Liver (tissue), 9 donors: ENCODE results near the gene NPAS4. TPM values are rescaled to one million over a fixed set of nuclear protein-coding genes. Genes with fewer than 3 reads are reported as not detected.

Experiments used
- DNase-seq: peaks from one replicate; pipeline ENCODE4 v3.0.0-alpha.2; 2017; ENCODE audit warnings: low spot score
- H3K27ac ChIP-seq, 2 donors: one replicate each; pipeline ENCODE4 v1.7.0; 2013; ENCODE audit warnings: inconsistent platforms in 2 of 2, low read length in 2 of 2, control low read depth in 1 of 2, low read depth in 1 of 2, mild to moderate bottlenecking in 1 of 2
- H3K27me3 ChIP-seq, 4 donors: one replicate each; pipeline versions ENCODE4 v1.6.1 to v1.7.0; 2013; ENCODE audit warnings: low read length in 3 of 4, inconsistent platforms in 1 of 4, mild to moderate bottlenecking in 1 of 4, moderate library complexity in 1 of 4; ENCODE audit not compliant: control insufficient read depth in 4 of 4, insufficient read depth in 4 of 4
- H3K36me3 ChIP-seq, 4 donors: one replicate each; pipeline versions ENCODE4 v1.6.1 to v1.7.0; 2013; ENCODE audit warnings: low read length in 3 of 4, mild to moderate bottlenecking in 3 of 4, low read depth in 1 of 4, moderate library complexity in 1 of 4; ENCODE audit not compliant: control insufficient read depth in 4 of 4, insufficient read depth in 3 of 4
- H3K4me1 ChIP-seq, 4 donors: one replicate each; pipeline versions ENCODE4 v1.6.1 to v1.7.0; 2013; ENCODE audit warnings: low read length in 3 of 4, mild to moderate bottlenecking in 3 of 4, moderate library complexity in 1 of 4; ENCODE audit not compliant: control insufficient read depth in 4 of 4, insufficient read depth in 4 of 4
- H3K4me3 ChIP-seq, 3 donors: one replicate each; pipeline versions ENCODE4 v1.6.1 to v1.7.0; 2013; ENCODE audit warnings: low read length in 3 of 3, control low read depth in 1 of 3, low read depth in 1 of 3, mild to moderate bottlenecking in 1 of 3
- H3K9ac ChIP-seq, 2 donors: one replicate each; pipeline ENCODE4 v1.7.0; 2013; ENCODE audit warnings: low read length in 2 of 2, mild to moderate bottlenecking in 2 of 2, moderate library complexity in 2 of 2, control low read depth in 1 of 2, low read depth in 1 of 2
- H3K9me3 ChIP-seq, 4 donors: one replicate each; pipeline versions ENCODE4 v1.6.1 to v1.7.0; 2013; ENCODE audit warnings: low read length in 3 of 4; ENCODE audit not compliant: control insufficient read depth in 4 of 4
- EGR1 ChIP-seq, 2 donors: IDR thresholded peaks; 2 replicates each; pipeline ENCODE4 v1.6.1; 2016 to 2018; ENCODE audit warnings: antibody characterized with exemption in 2 of 2, low read depth in 2 of 2
- FOXA1 ChIP-seq: IDR thresholded peaks from 2 replicates; pipeline ENCODE4 v1.6.1; 2016; ENCODE audit warnings: antibody characterized with exemption
- FOXA2 ChIP-seq: IDR thresholded peaks from 2 replicates; pipeline ENCODE4 v1.6.1; 2016; ENCODE audit warnings: antibody characterized with exemption
- GABPA ChIP-seq, 2 donors: IDR thresholded peaks in 1 of 2; conservative IDR thresholded peaks in 1 of 2; 2 replicates each; pipeline ENCODE4 v1.6.1; 2016; ENCODE audit warnings: antibody characterized with exemption in 2 of 2, mild to moderate bottlenecking in 1 of 2, moderate library complexity in 1 of 2
- HNF4A ChIP-seq, 2 donors: conservative IDR thresholded peaks; 2 replicates each; pipeline ENCODE4 v1.6.1; 2016; ENCODE audit warnings: antibody characterized with exemption in 2 of 2, mild to moderate bottlenecking in 2 of 2
- HNF4G ChIP-seq: IDR thresholded peaks from 2 replicates; pipeline ENCODE4 v1.6.1; 2016; ENCODE audit warnings: antibody characterized with exemption
- JUND ChIP-seq, 2 donors: IDR thresholded peaks; 2 replicates each; pipeline ENCODE4 v1.6.1; 2016; ENCODE audit warnings: antibody characterized with exemption in 2 of 2
- NR2F2 ChIP-seq: IDR thresholded peaks from 2 replicates; pipeline ENCODE4 v1.6.1; 2016; ENCODE audit warnings: antibody characterized with exemption
- RAD21 ChIP-seq, 2 donors: IDR thresholded peaks; 2 replicates each; pipeline ENCODE4 v1.6.1; 2016; ENCODE audit warnings: antibody characterized with exemption in 2 of 2, mild to moderate bottlenecking in 2 of 2
- RXRA ChIP-seq, 2 donors: IDR thresholded peaks; 2 replicates each; pipeline ENCODE4 v1.6.1; 2017 to 2018; ENCODE audit warnings: antibody characterized with exemption in 2 of 2, mild to moderate bottlenecking in 1 of 2
- SP1 ChIP-seq: IDR thresholded peaks from 2 replicates; pipeline ENCODE4 v1.6.1; 2018; ENCODE audit warnings: antibody characterized with exemption, mild to moderate bottlenecking
- TAF1 ChIP-seq: conservative IDR thresholded peaks from 2 replicates; pipeline ENCODE4 v1.6.1; 2016; ENCODE audit warnings: antibody characterized with exemption, mild to moderate bottlenecking
- YY1 ChIP-seq: IDR thresholded peaks from 2 replicates; pipeline ENCODE4 v1.6.1; 2016; ENCODE audit warnings: antibody characterized with exemption, mild to moderate bottlenecking
- WGBS: extraction: QIAGEN DNeasy Blood & Tissue Kit; methylation state at CpG from one replicate; pipeline ENCODE4 v1.1.7; 2013; 5-methylcytosine and 5-hydroxymethylcytosine counted together
- polyA plus RNA-seq, 2 donors: library from polyadenylated mRNA; stranded (reverse) in 1 of 2; unstranded in 1 of 2; fragments of 200-250 nt in 1 of 2; fragments of >200 nt in 1 of 2; fragmentation: Nextera tagmentation in 1 of 2; extraction: Ambion mirVana in 1 of 2; gene quantifications; one replicate each; pipeline versions ENCODE4 v1.2.1 to v1.2.3, GENCODE V29; 2013 to 2015
- total RNA-seq, 2 donors: library from RNA; depleted of rRNA; stranded (reverse); fragments of >200 nt; gene quantifications; one replicate each; pipeline ENCODE4 v1.2.3, GENCODE V29; 2014
- TF ChIP-seq, protein P1 (sequence below): IDR thresholded peaks from 2 replicates; pipeline ENCODE4 v1.6.1; 2016; ENCODE audit warnings: antibody characterized with exemption
- TF ChIP-seq, protein P2 (sequence below): IDR thresholded peaks from 2 replicates; pipeline ENCODE4 v1.6.1; 2016; ENCODE audit warnings: antibody characterized with exemption
- TF ChIP-seq, protein P3 (sequence below): IDR thresholded peaks from 2 replicates; pipeline ENCODE4 v1.6.1; 2016; ENCODE audit warnings: antibody characterized with exemption, mild to moderate bottlenecking
- TF ChIP-seq, protein P4 (sequence below): fragments of 150-350 bp; IDR thresholded peaks from 2 replicates; pipeline ENCODE4 v1.5.1; 2017; ENCODE audit warnings: improper control_type of control experiment, low read depth, low read length; ENCODE audit not compliant: missing input control
- donor health status: healthy.
- donor health status: healthy.
- donor health status: healthy.
- donor health status: healthy.
- donor health status: healthy.

NPAS4 gene
- total and polyA plus RNA-seq, 4 donors, result 0.01 TPM; not detected in 3

- WGBS, result 7% methylated on average over 30 of the region's 30 CpGs
- H3K27me3 ChIP-seq, result peaks cover 0 to 6% (median 0%) of the 10 kb centered on the region in 4 donors
- no peak overlapping the region for H3K4me3 ChIP-seq
- peaks cover 0 to 6% (median 0%) of the 10 kb centered on the region in 4 donors for H3K4me1 ChIP-seq
- TF ChIP-seq SP1 (no peak), HNF4A (conservative IDR thresholded peaks at IDR 0.05) (no peak), JUND (IDR thresholded peaks at IDR 0.05) (no peak), TAF1 (no peak), RAD21 (IDR thresholded peaks at IDR 0.05) (no peak), EGR1 (IDR thresholded peaks at IDR 0.05; ENCODE audit: low read depth in 2 of 2) (no peak), HNF4G (no peak), RXRA (IDR thresholded peaks at IDR 0.05) (no peak), FOXA1 (no peak), YY1 (no peak), GABPA (IDR thresholded peaks at IDR 0.05 in 1 of 2, conservative IDR thresholded peaks at IDR 0.05 in 1 of 2) (no peak), FOXA2 (no peak), NR2F2 (no peak)
- TF ChIP-seq, protein P1, sequence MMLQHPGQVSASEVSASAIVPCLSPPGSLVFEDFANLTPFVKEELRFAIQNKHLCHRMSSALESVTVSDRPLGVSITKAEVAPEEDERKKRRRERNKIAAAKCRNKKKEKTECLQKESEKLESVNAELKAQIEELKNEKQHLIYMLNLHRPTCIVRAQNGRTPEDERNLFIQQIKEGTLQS, result no peak
- TF ChIP-seq, protein P2, sequence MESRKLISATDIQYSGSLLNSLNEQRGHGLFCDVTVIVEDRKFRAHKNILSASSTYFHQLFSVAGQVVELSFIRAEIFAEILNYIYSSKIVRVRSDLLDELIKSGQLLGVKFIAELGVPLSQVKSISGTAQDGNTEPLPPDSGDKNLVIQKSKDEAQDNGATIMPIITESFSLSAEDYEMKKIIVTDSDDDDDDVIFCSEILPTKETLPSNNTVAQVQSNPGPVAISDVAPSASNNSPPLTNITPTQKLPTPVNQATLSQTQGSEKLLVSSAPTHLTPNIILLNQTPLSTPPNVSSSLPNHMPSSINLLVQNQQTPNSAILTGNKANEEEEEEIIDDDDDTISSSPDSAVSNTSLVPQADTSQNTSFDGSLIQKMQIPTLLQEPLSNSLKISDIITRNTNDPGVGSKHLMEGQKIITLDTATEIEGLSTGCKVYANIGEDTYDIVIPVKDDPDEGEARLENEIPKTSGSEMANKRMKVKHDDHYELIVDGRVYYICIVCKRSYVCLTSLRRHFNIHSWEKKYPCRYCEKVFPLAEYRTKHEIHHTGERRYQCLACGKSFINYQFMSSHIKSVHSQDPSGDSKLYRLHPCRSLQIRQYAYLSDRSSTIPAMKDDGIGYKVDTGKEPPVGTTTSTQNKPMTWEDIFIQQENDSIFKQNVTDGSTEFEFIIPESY, result no peak
- TF ChIP-seq, protein P3, sequence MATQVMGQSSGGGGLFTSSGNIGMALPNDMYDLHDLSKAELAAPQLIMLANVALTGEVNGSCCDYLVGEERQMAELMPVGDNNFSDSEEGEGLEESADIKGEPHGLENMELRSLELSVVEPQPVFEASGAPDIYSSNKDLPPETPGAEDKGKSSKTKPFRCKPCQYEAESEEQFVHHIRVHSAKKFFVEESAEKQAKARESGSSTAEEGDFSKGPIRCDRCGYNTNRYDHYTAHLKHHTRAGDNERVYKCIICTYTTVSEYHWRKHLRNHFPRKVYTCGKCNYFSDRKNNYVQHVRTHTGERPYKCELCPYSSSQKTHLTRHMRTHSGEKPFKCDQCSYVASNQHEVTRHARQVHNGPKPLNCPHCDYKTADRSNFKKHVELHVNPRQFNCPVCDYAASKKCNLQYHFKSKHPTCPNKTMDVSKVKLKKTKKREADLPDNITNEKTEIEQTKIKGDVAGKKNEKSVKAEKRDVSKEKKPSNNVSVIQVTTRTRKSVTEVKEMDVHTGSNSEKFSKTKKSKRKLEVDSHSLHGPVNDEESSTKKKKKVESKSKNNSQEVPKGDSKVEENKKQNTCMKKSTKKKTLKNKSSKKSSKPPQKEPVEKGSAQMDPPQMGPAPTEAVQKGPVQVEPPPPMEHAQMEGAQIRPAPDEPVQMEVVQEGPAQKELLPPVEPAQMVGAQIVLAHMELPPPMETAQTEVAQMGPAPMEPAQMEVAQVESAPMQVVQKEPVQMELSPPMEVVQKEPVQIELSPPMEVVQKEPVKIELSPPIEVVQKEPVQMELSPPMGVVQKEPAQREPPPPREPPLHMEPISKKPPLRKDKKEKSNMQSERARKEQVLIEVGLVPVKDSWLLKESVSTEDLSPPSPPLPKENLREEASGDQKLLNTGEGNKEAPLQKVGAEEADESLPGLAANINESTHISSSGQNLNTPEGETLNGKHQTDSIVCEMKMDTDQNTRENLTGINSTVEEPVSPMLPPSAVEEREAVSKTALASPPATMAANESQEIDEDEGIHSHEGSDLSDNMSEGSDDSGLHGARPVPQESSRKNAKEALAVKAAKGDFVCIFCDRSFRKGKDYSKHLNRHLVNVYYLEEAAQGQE, result no peak
- TF ChIP-seq, protein P4, sequence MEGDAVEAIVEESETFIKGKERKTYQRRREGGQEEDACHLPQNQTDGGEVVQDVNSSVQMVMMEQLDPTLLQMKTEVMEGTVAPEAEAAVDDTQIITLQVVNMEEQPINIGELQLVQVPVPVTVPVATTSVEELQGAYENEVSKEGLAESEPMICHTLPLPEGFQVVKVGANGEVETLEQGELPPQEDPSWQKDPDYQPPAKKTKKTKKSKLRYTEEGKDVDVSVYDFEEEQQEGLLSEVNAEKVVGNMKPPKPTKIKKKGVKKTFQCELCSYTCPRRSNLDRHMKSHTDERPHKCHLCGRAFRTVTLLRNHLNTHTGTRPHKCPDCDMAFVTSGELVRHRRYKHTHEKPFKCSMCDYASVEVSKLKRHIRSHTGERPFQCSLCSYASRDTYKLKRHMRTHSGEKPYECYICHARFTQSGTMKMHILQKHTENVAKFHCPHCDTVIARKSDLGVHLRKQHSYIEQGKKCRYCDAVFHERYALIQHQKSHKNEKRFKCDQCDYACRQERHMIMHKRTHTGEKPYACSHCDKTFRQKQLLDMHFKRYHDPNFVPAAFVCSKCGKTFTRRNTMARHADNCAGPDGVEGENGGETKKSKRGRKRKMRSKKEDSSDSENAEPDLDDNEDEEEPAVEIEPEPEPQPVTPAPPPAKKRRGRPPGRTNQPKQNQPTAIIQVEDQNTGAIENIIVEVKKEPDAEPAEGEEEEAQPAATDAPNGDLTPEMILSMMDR, result no peak
- H3K9me3 ChIP-seq, result no peaks in the 10 kb centered on the region
- H3K36me3 ChIP-seq, result no peaks in the 10 kb centered on the region
- no peak for DNase-seq
- H3K9ac ChIP-seq, result no peak overlapping the region
- no peak overlapping the region for H3K27ac ChIP-seq
Measured at GRCh38 chr11:66419825-66420224, 1.0 kb upstream of the NPAS4 start.
